OCI-LY7 (cell line): ENCODE data around the gene GHITM. TPM values are rescaled to one million over a fixed set of nuclear protein-coding genes. Genes with fewer than 3 reads are reported as not detected.
"Not testable (repeated sequence)": the region's sequence is repeated elsewhere in the genome, so short reads cannot be mapped to it uniquely, and the experiment has no call there.

Experiments
- BruUV-seq: library from RNA; stranded (reverse); fragments of 400-500 nt; replicated peaks from 2 replicates; lab custom pipeline; 2021; lab: Mats Ljungman, UMichigan
- CTCF ChIA-PET: fragments of 300-600 bp; sonication (Branson Sonifier 250); formaldehyde crosslinking; loops from one replicate; lab custom pipeline; 2022; ENCODE audit warnings: antibody characterized with exemption; ENCODE audit not compliant: unreplicated experiment; lab: Charles Lee
- POLR2A ChIA-PET: fragments of 300-600 bp; sonication (Branson Sonifier 250); formaldehyde crosslinking; loops from one replicate; lab custom pipeline; 2022; ENCODE audit warnings: antibody characterized with exemption; lab: Charles Lee
- DNase-seq: peaks from one replicate; pipeline ENCODE4 v3.0.0-alpha.2; 2015; ENCODE audit warnings: low spot score
- H2AFZ ChIP-seq: fragments of 200-600 bp; sonication (generic), shearing (Covaris generic); 2 replicates; pipeline ENCODE4 v1.6.1; 2014; ENCODE audit warnings: mild to moderate bottlenecking, antibody characterized with exemption, low read length, moderate library complexity
- H3K27ac ChIP-seq: fragments of 200-600 bp; sonication (generic); 2 replicates; pipeline ENCODE4 v1.5.1; 2014; ENCODE audit warnings: mixed run types, low read depth, mild to moderate bottlenecking, moderate library complexity, low read length, inconsistent platforms; ENCODE audit not compliant: poor library complexity, severe bottlenecking
- H3K36me3 ChIP-seq: fragments of 200-600 bp; sonication (generic); 2 replicates; pipeline ENCODE4 v1.6.1; 2014; ENCODE audit warnings: mild to moderate bottlenecking, antibody characterized with exemption, low read length, moderate library complexity, mixed read lengths; ENCODE audit not compliant: insufficient read depth
- H3K4me1 ChIP-seq: fragments of 200-600 bp; sonication (generic); 2 replicates; pipeline ENCODE4 v1.5.1; 2014; ENCODE audit warnings: mild to moderate bottlenecking, low read length; ENCODE audit not compliant: insufficient read depth, poor library complexity, severe bottlenecking
- H3K4me2 ChIP-seq: fragments of 200-600 bp; sonication (generic); 2 replicates; pipeline ENCODE4 v1.6.1; 2014; ENCODE audit warnings: mild to moderate bottlenecking, low read length
- H3K4me3 ChIP-seq: fragments of 200-600 bp; sonication (generic); 2 replicates; pipeline ENCODE4 v1.5.1; 2014; ENCODE audit warnings: mild to moderate bottlenecking, low read depth, low read length; ENCODE audit not compliant: poor library complexity, severe bottlenecking
- H3K79me2 ChIP-seq: fragments of 200-600 bp; sonication (generic); 2 replicates; pipeline ENCODE4 v1.6.1; 2016; ENCODE audit warnings: low read depth, mild to moderate bottlenecking, low read length, moderate library complexity, mixed read lengths; ENCODE audit not compliant: insufficient read depth
- H3K9me2 ChIP-seq: fragments of 200-600 bp; sonication (generic); 2 replicates; pipeline ENCODE4 v1.6.1; 2016; ENCODE audit warnings: mild to moderate bottlenecking, low read length, mixed read lengths; ENCODE audit not compliant: insufficient read depth
- H3K9me3 ChIP-seq: fragments of 200-600 bp; sonication (generic); 2 replicates; pipeline ENCODE4 v1.6.1; 2014; ENCODE audit warnings: mild to moderate bottlenecking, mixed run types, low read length, mixed read lengths
- H4K20me1 ChIP-seq: fragments of 200-600 bp; sonication (generic); 2 replicates; pipeline ENCODE4 v1.6.1; 2014; ENCODE audit warnings: mild to moderate bottlenecking, antibody characterized with exemption, low read length, moderate library complexity, mixed read lengths; ENCODE audit not compliant: insufficient read depth
- EZH2phosphoT487 ChIP-seq: fragments of 200-600 bp; sonication (generic); IDR thresholded peaks from 2 replicates; pipeline ENCODE4 v1.6.1; 2018; ENCODE audit warnings: low read depth, borderline replicate concordance, mild to moderate bottlenecking, mixed run types, antibody characterized with exemption, low read length, moderate library complexity, mixed read lengths
- intact Hi-C: fragments of 100-400 bp; cut with micrococcal nuclease; formaldehyde crosslinking; loops from one replicate; pipeline ENCODE4 v1.10.0; 2022; ENCODE audit not compliant: unreplicated experiment
- total RNA-seq, 2 experiments: library from RNA; depleted of rRNA in 1 of 2; stranded (reverse); fragments of >200 nt in 1 of 2; shearing (Covaris generic) in 1 of 2; gene quantifications; 2 replicates each; pipeline ENCODE4 v1.2.3, GENCODE V29; 2014 to 2022
- TF ChIP-seq, protein P1 (sequence below): fragments of 200-600 bp; sonication (generic); conservative IDR thresholded peaks from 2 replicates; pipeline ENCODE4 v1.5.1; 2014; ENCODE audit warnings: mild to moderate bottlenecking, antibody characterized with exemption, low read length, moderate library complexity, mixed read lengths

Gene GHITM
- total RNA-seq, 2 experiments from 2014 or later, result 103 to 132 TPM

GRCh38 chr10:84108797-84109196, 30.5 kb upstream of the GHITM start:
- Histone ChIP-seq H3K9me2 (no peaks in the 10 kb centered on the region), H3K4me2 (no peak overlapping the region), H3K4me1 (no peaks in the 10 kb centered on the region), H4K20me1 (no peaks in the 10 kb centered on the region), H2AFZ (no peak overlapping the region), H3K36me3 (no peaks in the 10 kb centered on the region), H3K4me3 (no peak overlapping the region), H3K79me2 (no peaks in the 10 kb centered on the region), H3K27ac (no peak overlapping the region), H3K9me3 (no peaks in the 10 kb centered on the region)
- intact Hi-C loops, result no loop called here
- TF ChIP-seq, protein P1, sequence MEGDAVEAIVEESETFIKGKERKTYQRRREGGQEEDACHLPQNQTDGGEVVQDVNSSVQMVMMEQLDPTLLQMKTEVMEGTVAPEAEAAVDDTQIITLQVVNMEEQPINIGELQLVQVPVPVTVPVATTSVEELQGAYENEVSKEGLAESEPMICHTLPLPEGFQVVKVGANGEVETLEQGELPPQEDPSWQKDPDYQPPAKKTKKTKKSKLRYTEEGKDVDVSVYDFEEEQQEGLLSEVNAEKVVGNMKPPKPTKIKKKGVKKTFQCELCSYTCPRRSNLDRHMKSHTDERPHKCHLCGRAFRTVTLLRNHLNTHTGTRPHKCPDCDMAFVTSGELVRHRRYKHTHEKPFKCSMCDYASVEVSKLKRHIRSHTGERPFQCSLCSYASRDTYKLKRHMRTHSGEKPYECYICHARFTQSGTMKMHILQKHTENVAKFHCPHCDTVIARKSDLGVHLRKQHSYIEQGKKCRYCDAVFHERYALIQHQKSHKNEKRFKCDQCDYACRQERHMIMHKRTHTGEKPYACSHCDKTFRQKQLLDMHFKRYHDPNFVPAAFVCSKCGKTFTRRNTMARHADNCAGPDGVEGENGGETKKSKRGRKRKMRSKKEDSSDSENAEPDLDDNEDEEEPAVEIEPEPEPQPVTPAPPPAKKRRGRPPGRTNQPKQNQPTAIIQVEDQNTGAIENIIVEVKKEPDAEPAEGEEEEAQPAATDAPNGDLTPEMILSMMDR, result no peak
- no peak for TF ChIP-seq EZH2phosphoT487
- DNase-seq, result no peak
- POLR2A ChIA-PET, result no interaction called here
- CTCF ChIA-PET, result no interaction called here
- BruUV-seq, result no TSS peak

- H3K9me3 ChIP-seq, H3K36me3 ChIP-seq, POLR2A ChIA-PET, H3K79me2 ChIP-seq, CTCF ChIA-PET, H3K4me3 ChIP-seq, H2AFZ ChIP-seq, DNase-seq, H3K9me2 ChIP-seq, H3K27ac ChIP-seq, H3K4me2 ChIP-seq, H4K20me1 ChIP-seq, BruUV-seq, intact Hi-C loops, H3K4me1 ChIP-seq: not testable (repeated sequence)
Observed at GRCh38 chr10:84109772-84110171, 29.5 kb upstream of the GHITM start.

- H3K4me2 ChIP-seq, H3K27ac ChIP-seq, H3K9me2 ChIP-seq, H3K36me3 ChIP-seq, intact Hi-C loops, H4K20me1 ChIP-seq, CTCF ChIA-PET, BruUV-seq, H3K4me3 ChIP-seq, H3K4me1 ChIP-seq, H2AFZ ChIP-seq, DNase-seq, H3K79me2 ChIP-seq, H3K9me3 ChIP-seq: not testable (repeated sequence)
- POLR2A ChIA-PET, result interaction anchor here (0.7 kb wide), 1 partner anchor 9 kb away, joined by 3 read pairs; no protein-coding TSS in a partner anchor
Observed at GRCh38 chr10:84113468-84113867, 25.8 kb upstream of the GHITM start.

GRCh38 chr10:84114088-84114667, 25.1 kb upstream of the GHITM start:
- intact Hi-C loops, result no loop called here
- no peak for TF ChIP-seq EZH2phosphoT487
- TF ChIP-seq, protein P1, result peak; percentile 55
- H3K4me2 ChIP-seq, result no peak overlapping the region
- peak; percentile 3 for DNase-seq
- no peaks in the 10 kb centered on the region for H3K4me1 ChIP-seq
- H4K20me1 ChIP-seq, result no peaks in the 10 kb centered on the region
- ChIA-PET POLR2A (no interaction called here), CTCF (no interaction called here)
- BruUV-seq, result no TSS peak
- no peak overlapping the region for H3K4me3 ChIP-seq
- H3K27ac ChIP-seq, result no peak overlapping the region
- H3K36me3 ChIP-seq, result no peaks in the 10 kb centered on the region
- no peak overlapping the region for H2AFZ ChIP-seq
- H3K9me2 ChIP-seq, result no peaks in the 10 kb centered on the region
- H3K79me2 ChIP-seq, result no peaks in the 10 kb centered on the region
- H3K9me3 ChIP-seq, result no peaks in the 10 kb centered on the region

DNA sequence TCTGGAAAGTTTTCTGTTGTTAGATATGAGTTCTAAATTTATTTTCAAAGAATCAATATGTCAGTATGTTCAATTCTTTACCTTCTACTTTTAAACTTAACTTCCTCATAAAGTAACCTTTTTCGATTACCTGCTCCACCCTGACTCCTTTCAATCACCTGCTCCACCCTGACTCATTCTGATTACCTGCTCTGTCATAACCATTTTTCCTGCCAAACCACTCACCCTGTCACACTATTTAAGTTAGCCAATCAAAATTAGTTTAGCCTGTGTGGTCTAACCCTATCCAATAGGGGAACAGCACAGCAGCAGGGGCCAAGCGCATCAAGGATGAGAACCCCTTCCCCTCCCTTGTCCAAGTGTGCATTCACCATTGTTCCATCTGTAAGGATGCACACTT, 22.1 kb upstream of the GHITM start:
- intact Hi-C loops, H3K9me2 ChIP-seq, H3K79me2 ChIP-seq, H3K4me2 ChIP-seq, CTCF ChIA-PET, POLR2A ChIA-PET, H3K9me3 ChIP-seq, DNase-seq, H2AFZ ChIP-seq, BruUV-seq, H3K4me1 ChIP-seq, H3K27ac ChIP-seq, H3K36me3 ChIP-seq, H4K20me1 ChIP-seq, H3K4me3 ChIP-seq: not testable (repeated sequence)
